ENCODE measurements around the gene TAC4.

Gene TAC4

GRCh38 chr17:49821916-49822315 lies 26.0 kb downstream of the TAC4 start:
- intact Hi-C loops (cut with micrococcal nuclease), result no loop called here
- Mint-ChIP-seq H3K4me3 (no peak overlapping the region), H3K9me3 (no peaks in the 10 kb centered on the region), H3K27me3 (no peaks in the 10 kb centered on the region), H3K27ac (peak overlapping the region; percentile 80), H3K36me3 (ENCODE audit: low read depth) (peaks cover 93% of the 10 kb centered on the region), H3K4me1 (ENCODE audit: low read depth) (peaks cover 25% of the 10 kb centered on the region)

- intact Hi-C loops (cut with micrococcal nuclease), result no loop called here
- no peaks in the 10 kb centered on the region for H3K27me3 Mint-ChIP-seq
- H3K9me3 Mint-ChIP-seq, result no peaks in the 10 kb centered on the region
- H3K4me3 Mint-ChIP-seq, result no peak overlapping the region
- H3K36me3 Mint-ChIP-seq (ENCODE audit: low read depth), result peaks cover 93% of the 10 kb centered on the region
- H3K27ac Mint-ChIP-seq, result peak overlapping the region; percentile 80
- H3K4me1 Mint-ChIP-seq (ENCODE audit: low read depth), result peaks cover 25% of the 10 kb centered on the region
These were observed 26.4 kb downstream of the TAC4 start for GRCh38 chr17:49821466-49821865.

- Mint-ChIP-seq H3K27me3 (no peaks in the 10 kb centered on the region), H3K4me1 (ENCODE audit: low read depth) (peaks cover 25% of the 10 kb centered on the region), H3K4me3 (no peak overlapping the region), H3K9me3 (no peaks in the 10 kb centered on the region), H3K27ac (no peak overlapping the region), H3K36me3 (ENCODE audit: low read depth) (peaks cover 93% of the 10 kb centered on the region)
- intact Hi-C loops (cut with micrococcal nuclease), result no loop called here
These were observed 27.1 kb downstream of the TAC4 start for GRCh38 chr17:49820773-49821172.

GRCh38 chr17:49819651-49820050 lies 28.2 kb downstream of the TAC4 start:
- peaks cover 93% of the 10 kb centered on the region for H3K36me3 Mint-ChIP-seq (ENCODE audit: low read depth)

GRCh38 chr17:49819138-49819537 lies 28.7 kb downstream of the TAC4 start:
- Mint-ChIP-seq H3K9me3 (no peaks in the 10 kb centered on the region), H3K36me3 (ENCODE audit: low read depth) (peaks cover 93% of the 10 kb centered on the region), H3K27me3 (no peaks in the 10 kb centered on the region), H3K4me3 (no peak overlapping the region), H3K4me1 (ENCODE audit: low read depth) (peaks cover 27% of the 10 kb centered on the region), H3K27ac (no peak overlapping the region)
- intact Hi-C loops (cut with micrococcal nuclease), result no loop called here

More at GRCh38 chr17:49819651-49820050, 28.2 kb downstream of the TAC4 start:
- Mint-ChIP-seq H3K4me1 (ENCODE audit: low read depth) (peaks cover 25% of the 10 kb centered on the region), H3K27me3 (no peaks in the 10 kb centered on the region), H3K9me3 (no peaks in the 10 kb centered on the region), H3K4me3 (no peak overlapping the region), H3K27ac (no peak overlapping the region)
- intact Hi-C loops (cut with micrococcal nuclease), result no loop called here

GRCh38 chr17:49817993-49818392 lies 29.9 kb downstream of the TAC4 start:
- no peak overlapping the region for H3K4me3 Mint-ChIP-seq
- H3K36me3 Mint-ChIP-seq (ENCODE audit: low read depth), result peaks cover 96% of the 10 kb centered on the region
- no peaks in the 10 kb centered on the region for H3K9me3 Mint-ChIP-seq
- no peaks in the 10 kb centered on the region for H3K27me3 Mint-ChIP-seq
- no peak overlapping the region for H3K27ac Mint-ChIP-seq
- intact Hi-C loops (cut with micrococcal nuclease), result no loop called here
- peaks cover 29% of the 10 kb centered on the region for H3K4me1 Mint-ChIP-seq (ENCODE audit: low read depth)

GRCh38 chr17:49815761-49816281 lies 32.0 kb downstream of the TAC4 start:
- peak overlapping the region; percentile 19 for H3K27ac Mint-ChIP-seq
- no peaks in the 10 kb centered on the region for H3K27me3 Mint-ChIP-seq
- H3K36me3 Mint-ChIP-seq (ENCODE audit: low read depth), result peaks cover 94% of the 10 kb centered on the region
- no peaks in the 10 kb centered on the region for H3K9me3 Mint-ChIP-seq
- H3K4me3 Mint-ChIP-seq, result no peak overlapping the region
- intact Hi-C loops (cut with micrococcal nuclease), result no loop called here
- peaks cover 13% of the 10 kb centered on the region for H3K4me1 Mint-ChIP-seq (ENCODE audit: low read depth)

GRCh38 chr17:49814781-49815529 lies 32.9 kb downstream of the TAC4 start:
- no peak overlapping the region for H3K27ac Mint-ChIP-seq
- intact Hi-C loops (cut with micrococcal nuclease), result no loop called here
- no peak overlapping the region for H3K4me3 Mint-ChIP-seq
- H3K27me3 Mint-ChIP-seq, result no peaks in the 10 kb centered on the region
- no peaks in the 10 kb centered on the region for H3K9me3 Mint-ChIP-seq
- peaks cover 9% of the 10 kb centered on the region for H3K4me1 Mint-ChIP-seq (ENCODE audit: low read depth)
- H3K36me3 Mint-ChIP-seq (ENCODE audit: low read depth), result peaks cover 94% of the 10 kb centered on the region

GRCh38 chr17:49809056-49809455 lies 38.8 kb downstream of the TAC4 start:
- no peak overlapping the region for H3K4me3 Mint-ChIP-seq
- no peaks in the 10 kb centered on the region for H3K27me3 Mint-ChIP-seq
- no peak overlapping the region for H3K27ac Mint-ChIP-seq
- intact Hi-C loops (cut with micrococcal nuclease), result no loop called here
- peaks cover 96% of the 10 kb centered on the region for H3K36me3 Mint-ChIP-seq (ENCODE audit: low read depth)
- H3K9me3 Mint-ChIP-seq, result no peaks in the 10 kb centered on the region
- peaks cover 18% of the 10 kb centered on the region for H3K4me1 Mint-ChIP-seq (ENCODE audit: low read depth)

- Mint-ChIP-seq H3K9me3 (no peaks in the 10 kb centered on the region), H3K36me3 (ENCODE audit: low read depth) (peaks cover 89% of the 10 kb centered on the region), H3K4me1 (ENCODE audit: low read depth) (peaks cover 5% of the 10 kb centered on the region), H3K27me3 (no peaks in the 10 kb centered on the region), H3K27ac (no peak overlapping the region), H3K4me3 (no peak overlapping the region)
- intact Hi-C loops (cut with micrococcal nuclease), result no loop called here
These were observed 49.1 kb downstream of the TAC4 start for GRCh38 chr17:49798738-49799137.

GRCh38 chr17:49798182-49798581 lies 49.7 kb downstream of the TAC4 start:
- H3K4me1 Mint-ChIP-seq (ENCODE audit: low read depth), result peaks cover 5% of the 10 kb centered on the region
- no peaks in the 10 kb centered on the region for H3K27me3 Mint-ChIP-seq
- no peak overlapping the region for H3K4me3 Mint-ChIP-seq
- H3K9me3 Mint-ChIP-seq, result no peaks in the 10 kb centered on the region
- intact Hi-C loops (cut with micrococcal nuclease), result no loop called here
- H3K36me3 Mint-ChIP-seq (ENCODE audit: low read depth), result peaks cover 89% of the 10 kb centered on the region
- no peak overlapping the region for H3K27ac Mint-ChIP-seq

- intact Hi-C loops (cut with micrococcal nuclease), result no loop called here
- Mint-ChIP-seq H3K36me3 (ENCODE audit: low read depth) (peaks cover 92% of the 10 kb centered on the region), H3K27ac (no peak overlapping the region)
These were observed 52.5 kb downstream of the TAC4 start for GRCh38 chr17:49795372-49795771.

GRCh38 chr17:49793309-49793708 lies 54.6 kb downstream of the TAC4 start:
- peaks cover 24% of the 10 kb centered on the region for H3K4me1 Mint-ChIP-seq (ENCODE audit: low read depth)
- intact Hi-C loops (cut with micrococcal nuclease), result no loop called here
- no peak overlapping the region for H3K27ac Mint-ChIP-seq
- H3K9me3 Mint-ChIP-seq, result no peaks in the 10 kb centered on the region
- no peak overlapping the region for H3K4me3 Mint-ChIP-seq
- peaks cover 89% of the 10 kb centered on the region for H3K36me3 Mint-ChIP-seq (ENCODE audit: low read depth)
- H3K27me3 Mint-ChIP-seq, result no peaks in the 10 kb centered on the region

More at GRCh38 chr17:49795372-49795771, 52.5 kb downstream of the TAC4 start:
- Mint-ChIP-seq H3K9me3 (no peaks in the 10 kb centered on the region), H3K4me3 (no peak overlapping the region), H3K4me1 (ENCODE audit: low read depth) (peaks cover 14% of the 10 kb centered on the region), H3K27me3 (no peaks in the 10 kb centered on the region)

GRCh38 chr17:49789243-49789578 lies 58.7 kb downstream of the TAC4 start:
- intact Hi-C loops (cut with micrococcal nuclease), result no loop called here
- no peaks in the 10 kb centered on the region for H3K9me3 Mint-ChIP-seq
- H3K36me3 Mint-ChIP-seq (ENCODE audit: low read depth), result peaks cover 57% of the 10 kb centered on the region
- peak overlapping the region; percentile 98 for H3K27ac Mint-ChIP-seq
- H3K27me3 Mint-ChIP-seq, result no peaks in the 10 kb centered on the region
- H3K4me3 Mint-ChIP-seq, result peak overlapping the region; percentile 92
- H3K4me1 Mint-ChIP-seq (ENCODE audit: low read depth), result peaks cover 33% of the 10 kb centered on the region

Data from dendritic cell treated with granulocyte-macrophage colony-stimulating factor and Interleukin-4, amounts not matched to agents 40 ng/mL and 50 ng/mL, for 4 days (primary cell).